HepG2 (cell line): ENCODE measurements around the gene IGF2. TPM values are rescaled to one million over a fixed set of nuclear protein-coding genes. Genes with fewer than 3 reads are reported as not detected.

ENCODE experiments used
- AHDC1 ChIP-seq: sonication (generic); formaldehyde crosslinking; IDR thresholded peaks from 2 replicates; pipeline ENCODE4 v1.5.1; 2020; ENCODE audit warnings: mild to moderate bottlenecking, missing genetic modification reagents, borderline replicate concordance
- AKAP8 ChIP-seq: sonication (generic); formaldehyde crosslinking; IDR thresholded peaks from 2 replicates; pipeline ENCODE4 v1.5.1; 2020; ENCODE audit warnings: mild to moderate bottlenecking, missing genetic modification reagents
- HOMEZ ChIP-seq: IDR thresholded peaks from 2 replicates; pipeline ENCODE4 v1.6.1; 2016; ENCODE audit warnings: low read depth
- IRF9 ChIP-seq: sonication (generic); formaldehyde crosslinking; IDR thresholded peaks from 2 replicates; pipeline ENCODE4 v1.8.0; 2022; ENCODE audit warnings: missing genetic modification reagents, mild to moderate bottlenecking, borderline replicate concordance
- KLF12 ChIP-seq: sonication (generic); formaldehyde crosslinking; IDR thresholded peaks from 2 replicates; pipeline ENCODE4 v1.4.0; 2020; ENCODE audit warnings: missing genetic modification reagents, borderline replicate concordance
- NFE2L2 ChIP-seq: fragments of 150-350 bp; IDR thresholded peaks from 2 replicates; pipeline ENCODE4 v1.6.1; 2014; ENCODE audit warnings: low read length
- POLR2A ChIP-seq, 2 experiments: IDR thresholded peaks; 2 replicates each; pipeline ENCODE4 v1.6.1; 2011; ENCODE audit warnings: low read depth in 2 of 2, low read length in 2 of 2, mild to moderate bottlenecking in 1 of 2, moderate library complexity in 1 of 2; ENCODE audit not compliant: insufficient read depth in 1 of 2
- RAD51 ChIP-seq: fragments of 450-650 bp; IDR thresholded peaks from 2 replicates; pipeline ENCODE4 v1.6.1; 2016; ENCODE audit warnings: borderline replicate concordance
- TEAD3 ChIP-seq: optimal IDR thresholded peaks from 2 replicates; pipeline ENCODE3; 2016; ENCODE audit warnings: borderline replicate concordance
- TOPORS ChIP-seq: sonication (generic); formaldehyde crosslinking; IDR thresholded peaks from 2 replicates; pipeline ENCODE4 v1.8.0; 2023; ENCODE audit warnings: mild to moderate bottlenecking, missing genetic modification reagents
- ZBTB38 ChIP-seq: sonication (generic); formaldehyde crosslinking; IDR thresholded peaks from 2 replicates; pipeline ENCODE4 v1.5.1; 2020; ENCODE audit warnings: mild to moderate bottlenecking, missing genetic modification reagents
- ZNF12 ChIP-seq: sonication (generic); formaldehyde crosslinking; IDR thresholded peaks from 2 replicates; pipeline ENCODE4 v1.5.0; 2020; ENCODE audit warnings: missing genetic modification reagents
- ZNF430 ChIP-seq: sonication (generic); formaldehyde crosslinking; IDR thresholded peaks from 2 replicates; pipeline ENCODE4 v1.9.0; 2021; ENCODE audit warnings: mild to moderate bottlenecking, missing genetic modification reagents
- ZNF605 ChIP-seq: sonication (generic); formaldehyde crosslinking; IDR thresholded peaks from 2 replicates; pipeline ENCODE4 v1.8.0; 2022; ENCODE audit warnings: mild to moderate bottlenecking, missing genetic modification reagents
- ZNF616 ChIP-seq: sonication (generic); formaldehyde crosslinking; IDR thresholded peaks from 2 replicates; pipeline ENCODE4 v1.5.0; 2020; ENCODE audit warnings: low read depth, mild to moderate bottlenecking, missing genetic modification reagents
- ZNF709 ChIP-seq: sonication (generic); formaldehyde crosslinking; IDR thresholded peaks from 2 replicates; pipeline ENCODE4 v1.5.0; 2020; ENCODE audit warnings: mild to moderate bottlenecking, missing genetic modification reagents
- ZNF768 ChIP-seq: sonication (generic); formaldehyde crosslinking; IDR thresholded peaks from 2 replicates; pipeline ENCODE4 v1.4.0; 2020; ENCODE audit warnings: missing genetic modification reagents
- ZXDC ChIP-seq: sonication (generic); formaldehyde crosslinking; IDR thresholded peaks from 2 replicates; pipeline ENCODE4 v1.5.0; 2020; ENCODE audit warnings: mild to moderate bottlenecking, missing genetic modification reagents
- polyA plus RNA-seq, 8 experiments: library from polyadenylated mRNA; depleted of rRNA in 3 of 8; stranded (reverse) in 7 of 8; unstranded in 1 of 8; fragments of >200 nt; fragmentation: Illumina TruSeq in 4 of 8; extraction: Trizol in 4 of 8; gene quantifications; 2 replicates each; pipeline versions ENCODE4 v1.2.1 to v1.2.3, GENCODE V29; 2011 to 2016; ENCODE audit warnings: low read depth in 4 of 8, missing spikeins in 1 of 8, mixed read lengths in 1 of 8; ENCODE audit not compliant: insufficient read depth in 1 of 8
- total RNA-seq, 5 experiments: library from RNA; depleted of rRNA; stranded (reverse); fragments of >200 nt; fragmentation: Illumina TruSeq; extraction: Trizol; gene quantifications; 2 replicates each; pipeline ENCODE4 v1.2.3, GENCODE V29; 2016; ENCODE audit warnings: low read depth in 1 of 5

The IGF2 gene
- total and polyA plus RNA-seq, 2 of the 13 experiments (the other 11 are each of a cell fraction or from before 2014, with no cell fraction given) = 79.1 to 254 TPM

GRCh38 chr11:2129699-2130366 is 9.4 kb downstream of the IGF2 start (continued):
- TF ChIP-seq KLF12 (CRISPR knock-in tag) = 0 out of 2 replicates have a peak, but pooled peaks have one; percentile 6
- TF ChIP-seq ZNF709 (CRISPR knock-in tag) = peak; percentile 52; the same call in 1 of the 2 replicates
- TF ChIP-seq POLR2A (IDR thresholded peaks at IDR 0.05; ENCODE audit: insufficient read depth in 1 of 2, low read depth in 2 of 2, low read length in 2 of 2) = 0 out of 4 replicates have a peak, but pooled peaks of 1 of the 2 experiments have one; percentile 13
- peak; percentile 75; the same call in 1 of the 2 replicates for TF ChIP-seq ZNF616 (CRISPR knock-in tag)
- TF ChIP-seq AHDC1 (CRISPR knock-in tag) = peak; percentile 21; the same call in 1 of the 2 replicates
- no peak for TF ChIP-seq ZXDC (CRISPR knock-in tag)
- no peak for TF ChIP-seq RAD51
- peak; percentile 83 for TF ChIP-seq ZBTB38 (CRISPR knock-in tag)
- TF ChIP-seq TEAD3 = no peak
- TF ChIP-seq AKAP8 (CRISPR knock-in tag) = peak; percentile 98
- TF ChIP-seq TOPORS (CRISPR knock-in tag) = peak; percentile 86; the same call in 1 of the 2 replicates
- no peak for TF ChIP-seq ZNF12 (CRISPR knock-in tag)
- peak; percentile 55; the same call in 1 of the 2 replicates for TF ChIP-seq IRF9 (CRISPR knock-in tag)
- no peak for TF ChIP-seq HOMEZ (CRISPR knock-in tag)
- TF ChIP-seq NFE2L2 = no peak
- TF ChIP-seq ZNF605 (CRISPR knock-in tag) = peak; percentile 42; the same call in 1 of the 2 replicates
- peak; percentile 50; the same call in 1 of the 2 replicates for TF ChIP-seq ZNF768 (CRISPR knock-in tag)
- TF ChIP-seq ZNF430 = peak; percentile 68
